Activated naive CD4-positive, alpha-beta T cell treated with anti-CD3 and anti-CD28 coated beads, Interleukin-2, amount 10 ng/mL, durations not matched to agents 7 days and 5 days (primary cell): Measurements from ENCODE around the gene NAA50.

Experiments used
- CTCF ChIA-PET: fragments of 350-600 bp; sonication (Branson Sonifier 250); formaldehyde crosslinking; loops from one replicate; lab custom pipeline; 2021; ENCODE audit warnings: antibody characterized with exemption; lab: Charles Lee
- DNase-seq: peaks from one replicate; pipeline ENCODE4 v3.0.0-alpha.2; 2020
- H3K27ac Mint-ChIP-seq: one replicate; pipeline ENCODE4 v1.8.0; 2021; ENCODE audit warnings: mild to moderate bottlenecking, moderate library complexity, mixed read lengths
- H3K27me3 Mint-ChIP-seq: one replicate; pipeline ENCODE4 v1.8.0; 2021; ENCODE audit warnings: mild to moderate bottlenecking, mixed read lengths
- H3K36me3 Mint-ChIP-seq: one replicate; pipeline ENCODE4 v1.8.0; 2021; ENCODE audit warnings: mixed read lengths
- H3K4me1 Mint-ChIP-seq: one replicate; pipeline ENCODE4 v1.8.0; 2021; ENCODE audit warnings: mixed read lengths
- H3K4me3 Mint-ChIP-seq: one replicate; pipeline ENCODE4 v1.8.0; 2021; ENCODE audit warnings: mild to moderate bottlenecking, moderate library complexity, mixed read lengths
- H3K9me3 Mint-ChIP-seq: one replicate; pipeline ENCODE4 v1.8.0; 2021; ENCODE audit warnings: mixed read lengths

NAA50 gene

GRCh38 chr3:113695431-113695785 is 50.6 kb downstream of the NAA50 start:
- CTCF ChIA-PET, result interaction anchor here (1.2 kb wide), 1 partner anchor 50 kb away, joined by 6 read pairs; no protein-coding TSS in a partner anchor
- H3K27me3 Mint-ChIP-seq, result no peaks in the 10 kb centered on the region
- no peak for DNase-seq

GRCh38 chr3:113690482-113690881 is 55.6 kb downstream of the NAA50 start:
- peaks cover 1% of the 10 kb centered on the region for H3K9me3 Mint-ChIP-seq
- H3K4me1 Mint-ChIP-seq, result peaks cover 20% of the 10 kb centered on the region
- H3K4me3 Mint-ChIP-seq, result no peak overlapping the region
- CTCF ChIA-PET, result no interaction called here
- DNase-seq, result no peak
- H3K36me3 Mint-ChIP-seq, result peaks cover 22% of the 10 kb centered on the region
- no peaks in the 10 kb centered on the region for H3K27me3 Mint-ChIP-seq
- H3K27ac Mint-ChIP-seq, result no peak overlapping the region

More at GRCh38 chr3:113695431-113695785, 50.6 kb downstream of the NAA50 start:
- peaks cover 9% of the 10 kb centered on the region for H3K36me3 Mint-ChIP-seq
- no peaks in the 10 kb centered on the region for H3K9me3 Mint-ChIP-seq
- peaks cover 25% of the 10 kb centered on the region for H3K4me1 Mint-ChIP-seq
- peak overlapping the region; percentile 96 for H3K4me3 Mint-ChIP-seq
- H3K27ac Mint-ChIP-seq, result peak overlapping the region; percentile 97

- Mint-ChIP-seq H3K9me3 (peaks cover 16% of the 10 kb centered on the region), H3K27ac (no peak overlapping the region), H3K4me3 (no peak overlapping the region), H3K27me3 (no peaks in the 10 kb centered on the region), H3K36me3 (peaks cover 28% of the 10 kb centered on the region), H3K4me1 (no peaks in the 10 kb centered on the region)
- DNase-seq, result no peak
- CTCF ChIA-PET, result no interaction called here
These were observed 59.9 kb downstream of the NAA50 start for GRCh38 chr3:113685956-113686721.

GRCh38 chr3:113685124-113685523 is 60.9 kb downstream of the NAA50 start:
- H3K36me3 Mint-ChIP-seq, result peaks cover 28% of the 10 kb centered on the region
- no peaks in the 10 kb centered on the region for H3K27me3 Mint-ChIP-seq
- CTCF ChIA-PET, result no interaction called here
- H3K4me1 Mint-ChIP-seq, result no peaks in the 10 kb centered on the region
- no peak overlapping the region for H3K27ac Mint-ChIP-seq
- H3K9me3 Mint-ChIP-seq, result peaks cover 16% of the 10 kb centered on the region
- no peak overlapping the region for H3K4me3 Mint-ChIP-seq
- no peak for DNase-seq

- peaks cover 16% of the 10 kb centered on the region for H3K9me3 Mint-ChIP-seq
- CTCF ChIA-PET, result no interaction called here
- no peaks in the 10 kb centered on the region for H3K4me1 Mint-ChIP-seq
- H3K36me3 Mint-ChIP-seq, result peaks cover 30% of the 10 kb centered on the region
- no peak overlapping the region for H3K4me3 Mint-ChIP-seq
- H3K27me3 Mint-ChIP-seq, result no peaks in the 10 kb centered on the region
- DNase-seq, result no peak
- H3K27ac Mint-ChIP-seq, result no peak overlapping the region
These were observed 61.7 kb downstream of the NAA50 start for GRCh38 chr3:113684271-113684819.

- DNase-seq, result no peak
- CTCF ChIA-PET, result no interaction called here
- Mint-ChIP-seq H3K36me3 (peaks cover 22% of the 10 kb centered on the region), H3K27ac (peak overlapping the region; percentile 75), H3K4me3 (no peak overlapping the region), H3K27me3 (no peaks in the 10 kb centered on the region), H3K4me1 (no peaks in the 10 kb centered on the region), H3K9me3 (no peaks in the 10 kb centered on the region)
These were observed 67.3 kb downstream of the NAA50 start for GRCh38 chr3:113678773-113679172.

GRCh38 chr3:113677737-113678136 is 68.3 kb downstream of the NAA50 start:
- Mint-ChIP-seq H3K36me3 (peaks cover 19% of the 10 kb centered on the region), H3K9me3 (no peaks in the 10 kb centered on the region), H3K27ac (no peak overlapping the region), H3K4me1 (no peaks in the 10 kb centered on the region), H3K4me3 (no peak overlapping the region), H3K27me3 (no peaks in the 10 kb centered on the region)
- CTCF ChIA-PET, result no interaction called here
- no peak for DNase-seq

- H3K4me3 Mint-ChIP-seq, result no peak overlapping the region
- H3K27me3 Mint-ChIP-seq, result no peaks in the 10 kb centered on the region
- H3K4me1 Mint-ChIP-seq, result no peaks in the 10 kb centered on the region
- H3K36me3 Mint-ChIP-seq, result peaks cover 20% of the 10 kb centered on the region
- no peaks in the 10 kb centered on the region for H3K9me3 Mint-ChIP-seq
- no peak for DNase-seq
- H3K27ac Mint-ChIP-seq, result no peak overlapping the region
- CTCF ChIA-PET, result no interaction called here
These were observed 69.8 kb downstream of the NAA50 start for GRCh38 chr3:113676261-113676660.

GRCh38 chr3:113673593-113673992 is 72.5 kb downstream of the NAA50 start:
- no peaks in the 10 kb centered on the region for H3K4me1 Mint-ChIP-seq
- H3K27me3 Mint-ChIP-seq, result no peaks in the 10 kb centered on the region
- H3K36me3 Mint-ChIP-seq, result peaks cover 22% of the 10 kb centered on the region
- no peak overlapping the region for H3K27ac Mint-ChIP-seq
- no peaks in the 10 kb centered on the region for H3K9me3 Mint-ChIP-seq
- no peak for DNase-seq
- no peak overlapping the region for H3K4me3 Mint-ChIP-seq
- CTCF ChIA-PET, result no interaction called here

GRCh38 chr3:113668015-113668414 is 78.0 kb downstream of the NAA50 start:
- no peak overlapping the region for H3K27ac Mint-ChIP-seq
- no peaks in the 10 kb centered on the region for H3K27me3 Mint-ChIP-seq
- H3K9me3 Mint-ChIP-seq, result no peaks in the 10 kb centered on the region
- no peak overlapping the region for H3K4me3 Mint-ChIP-seq
- H3K36me3 Mint-ChIP-seq, result peaks cover 26% of the 10 kb centered on the region
- no peak for DNase-seq
- CTCF ChIA-PET, result interaction anchor here (0.7 kb wide), 1 partner anchor 26 kb away, joined by 3 read pairs; no protein-coding TSS in a partner anchor
- peaks cover 29% of the 10 kb centered on the region for H3K4me1 Mint-ChIP-seq
